ENCODE measurements around the gene UBN2.

GRCh38 chr7:139294241-139294640, 63.2 kb downstream of the UBN2 start:
- no peak for TF ChIP-seq CHD2 (IDR thresholded peaks at IDR 0.05; ENCODE audit: borderline replicate concordance, low read depth, low read length)
- TF ChIP-seq CTCF (IDR thresholded peaks at IDR 0.05 in 2 of 3, conservative IDR thresholded peaks at IDR 0.05 in 1 of 3; ENCODE audit: control insufficient read depth in 2 of 3, extremely low read depth in 1 of 3, insufficient read depth in 1 of 3, low read depth in 3 of 3, low read length in 3 of 3): no peak
- no peak for TF ChIP-seq ZNF207 (IDR thresholded peaks at IDR 0.05; ENCODE audit: borderline replicate concordance)
- no peak for TF ChIP-seq TBL1XR1 (IDR thresholded peaks at IDR 0.05; ENCODE audit: low read depth, low read length)
- no peak for TF ChIP-seq ZNF24 (IDR thresholded peaks at IDR 0.05)
- no peak for TF ChIP-seq YY1 (IDR thresholded peaks at IDR 0.05; ENCODE audit: low read depth, low read length)
- TF ChIP-seq REST (IDR thresholded peaks at IDR 0.05; ENCODE audit: low read depth, low read length): no peak
- no peak for TF ChIP-seq NR2C2 (IDR thresholded peaks at IDR 0.05; ENCODE audit: borderline replicate concordance, control insufficient read depth, insufficient read length, low read depth)
- no peak for TF ChIP-seq CHD4 (IDR thresholded peaks at IDR 0.05)
- no peak for TF ChIP-seq SMC3 (IDR thresholded peaks at IDR 0.05; ENCODE audit: borderline replicate concordance, low read length)
- no peak for TF ChIP-seq JUNB (IDR thresholded peaks at IDR 0.05)
- no peak for TF ChIP-seq BCL3 (IDR thresholded peaks at IDR 0.05; ENCODE audit: borderline replicate concordance, insufficient read depth, low read depth, low read length, poor library complexity, severe bottlenecking)
- TF ChIP-seq POLR2A (IDR thresholded peaks at IDR 0.05; ENCODE audit: low read depth, low read length): no peak
- no peak for TF ChIP-seq EZH2 (IDR thresholded peaks at IDR 0.05; ENCODE audit: borderline replicate concordance, control insufficient read depth, low read depth, low read length)
